Body of pancreas (tissue), 4 donors: Measurements from ENCODE around the gene MFRP. TPM values are rescaled to one million over a fixed set of nuclear protein-coding genes. Genes with fewer than 3 reads are reported as not detected.

Experiments
- ATAC-seq: fragments of 150-250 bp; one replicate; pipeline ENCODE4 v1.9.1; 2016
- DNase-seq, 4 donors: peaks; one replicate each; pipeline ENCODE4 v3.0.0-alpha.2; 2019
- H3K27ac ChIP-seq, 4 donors: fragments of 200-600 bp; sonication (generic); 1 replicate in 3 of 4; 2 replicates in 1 of 4; pipeline versions ENCODE4 v1.5.1 to v1.6.1; 2016 to 2019; ENCODE audit warnings: mild to moderate bottlenecking in 1 of 4, mixed read lengths in 1 of 4, moderate library complexity in 1 of 4
- H3K27me3 ChIP-seq, 2 donors: fragments of 200-600 bp; sonication (generic); one replicate each; pipeline ENCODE4 v1.6.0; 2016; ENCODE audit warnings: mild to moderate bottlenecking in 1 of 2
- H3K36me3 ChIP-seq, 2 donors: fragments of 200-600 bp; sonication (generic); replicated peaks in 1 of 2; 2 replicates each; pipeline ENCODE4 v1.5.1; 2016; ENCODE audit warnings: low read depth in 2 of 2; ENCODE audit not compliant: insufficient read depth in 1 of 2
- H3K4me1 ChIP-seq: fragments of 200-600 bp; sonication (generic); one replicate; pipeline ENCODE4 v1.6.0; 2016
- H3K4me3 ChIP-seq, 2 donors: fragments of 200-600 bp; sonication (generic); 1 replicate in 1 of 2; 2 replicates in 1 of 2; pipeline ENCODE4 v1.5.1; 2016 to 2019
- H3K9me3 ChIP-seq, 3 donors: fragments of 200-600 bp; sonication (generic); 1 replicate in 2 of 3; 2 replicates in 1 of 3; pipeline ENCODE4 v1.5.1; 2016
- POLR2A ChIP-seq, 3 donors: fragments of 450-650 bp; IDR thresholded peaks; one replicate each; pipeline ENCODE4 v1.6.1; 2016; ENCODE audit warnings: antibody characterized with exemption in 3 of 3, mild to moderate bottlenecking in 2 of 3
- WGBS, 2 donors: methylation state at CpG; one replicate each; pipeline ENCODE4 v1.1.5; 2017; 5-methylcytosine and 5-hydroxymethylcytosine counted together
- intact Hi-C: fragments of 100-400 bp; cut with DNase I; formaldehyde crosslinking; loops from one replicate; pipeline ENCODE4 v1.15.1; 2023
- total RNA-seq, 2 donors: library from RNA; depleted of rRNA; stranded (reverse); fragments of >200 nt; gene quantifications; one replicate each; pipeline ENCODE4 v1.1.0, GENCODE V29; 2016
- TF ChIP-seq, protein P1 (sequence below), 7 experiments: fragments of 450-650 bp in 4 of 7; fragments of 200-600 bp in 3 of 7; sonication (generic) in 3 of 7; IDR thresholded peaks; one replicate each; pipeline ENCODE4 v1.5.1; 2016 to 2019; ENCODE audit warnings: antibody characterized with exemption in 7 of 7

MFRP gene
- total RNA-seq, 2 donors from 2014 or later = 0.52 TPM; not detected in 1

DNA sequence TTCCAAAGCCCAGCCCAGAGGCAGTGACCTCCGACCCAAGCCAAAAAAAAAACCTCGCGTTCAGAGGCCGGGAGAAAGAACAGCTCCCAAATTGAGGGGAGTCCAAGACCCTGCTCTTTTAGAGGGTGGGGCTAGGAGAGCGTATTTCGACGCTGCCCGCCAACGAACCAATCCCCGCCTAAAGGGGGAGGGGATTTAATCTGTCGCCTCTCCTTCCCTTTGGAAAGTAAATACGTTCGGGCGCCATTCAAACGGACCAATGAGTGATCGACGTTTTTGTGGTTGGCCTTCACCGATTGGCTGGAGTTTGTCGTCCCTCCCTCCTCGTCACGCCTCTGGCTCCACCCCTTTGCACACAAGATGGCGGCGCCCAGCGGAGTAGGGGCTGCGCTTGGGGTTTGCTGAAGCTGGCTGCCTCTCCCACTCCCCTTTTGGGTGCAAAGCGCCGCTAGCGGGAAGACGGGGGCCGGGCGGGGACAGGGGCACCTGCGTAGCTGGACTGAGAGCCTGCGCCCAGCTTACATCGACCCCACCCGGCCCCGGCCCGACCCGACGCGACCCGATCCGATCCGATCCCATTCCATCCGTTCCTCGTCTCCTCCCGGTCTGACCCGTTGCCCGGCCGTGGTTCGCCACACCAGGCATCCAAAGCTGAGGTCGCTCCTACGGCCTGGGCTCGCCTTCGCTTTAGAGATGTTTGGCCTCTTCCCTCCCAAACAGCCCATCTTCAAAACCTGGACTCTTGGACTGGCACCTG lies 12.2 kb downstream of the MFRP start, which contains the start of gene RNF26:
Gene RNF26, plus strand, starts transcription at position 354 of the 757 bp plus-strand sequence. CDS start 596 bp downstream, outside the sequence.
- intact Hi-C loops = no loop called here
- DNase-seq (peak; percentile 96 to 98 (median 96)), ATAC-seq (peak; percentile 98)
- Histone ChIP-seq H3K4me1 (peaks cover 31% of the 10 kb centered on the region), H3K27ac (peak within 1 kb of the TSS; percentile 37 to 85 (median 75)), H3K27me3 (no peaks in the 10 kb centered on the region), H3K36me3 (no peaks in the 10 kb centered on the region), H3K9me3 (no peaks in the 10 kb centered on the region), H3K4me3 (peak within 1 kb of the TSS; percentile 65 to 97)
- peak; percentile 25 to 81 (median 80) for TF ChIP-seq POLR2A (IDR thresholded peaks at IDR 0.05)
- TF ChIP-seq, protein P1, sequence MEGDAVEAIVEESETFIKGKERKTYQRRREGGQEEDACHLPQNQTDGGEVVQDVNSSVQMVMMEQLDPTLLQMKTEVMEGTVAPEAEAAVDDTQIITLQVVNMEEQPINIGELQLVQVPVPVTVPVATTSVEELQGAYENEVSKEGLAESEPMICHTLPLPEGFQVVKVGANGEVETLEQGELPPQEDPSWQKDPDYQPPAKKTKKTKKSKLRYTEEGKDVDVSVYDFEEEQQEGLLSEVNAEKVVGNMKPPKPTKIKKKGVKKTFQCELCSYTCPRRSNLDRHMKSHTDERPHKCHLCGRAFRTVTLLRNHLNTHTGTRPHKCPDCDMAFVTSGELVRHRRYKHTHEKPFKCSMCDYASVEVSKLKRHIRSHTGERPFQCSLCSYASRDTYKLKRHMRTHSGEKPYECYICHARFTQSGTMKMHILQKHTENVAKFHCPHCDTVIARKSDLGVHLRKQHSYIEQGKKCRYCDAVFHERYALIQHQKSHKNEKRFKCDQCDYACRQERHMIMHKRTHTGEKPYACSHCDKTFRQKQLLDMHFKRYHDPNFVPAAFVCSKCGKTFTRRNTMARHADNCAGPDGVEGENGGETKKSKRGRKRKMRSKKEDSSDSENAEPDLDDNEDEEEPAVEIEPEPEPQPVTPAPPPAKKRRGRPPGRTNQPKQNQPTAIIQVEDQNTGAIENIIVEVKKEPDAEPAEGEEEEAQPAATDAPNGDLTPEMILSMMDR (IDR thresholded peaks at IDR 0.05) = peak in 1 of 7 experiments; percentile 2
- WGBS, 2 donors = 0 to 1% methylated on average over 39 to 54 of the region's 54 CpGs

DNA sequence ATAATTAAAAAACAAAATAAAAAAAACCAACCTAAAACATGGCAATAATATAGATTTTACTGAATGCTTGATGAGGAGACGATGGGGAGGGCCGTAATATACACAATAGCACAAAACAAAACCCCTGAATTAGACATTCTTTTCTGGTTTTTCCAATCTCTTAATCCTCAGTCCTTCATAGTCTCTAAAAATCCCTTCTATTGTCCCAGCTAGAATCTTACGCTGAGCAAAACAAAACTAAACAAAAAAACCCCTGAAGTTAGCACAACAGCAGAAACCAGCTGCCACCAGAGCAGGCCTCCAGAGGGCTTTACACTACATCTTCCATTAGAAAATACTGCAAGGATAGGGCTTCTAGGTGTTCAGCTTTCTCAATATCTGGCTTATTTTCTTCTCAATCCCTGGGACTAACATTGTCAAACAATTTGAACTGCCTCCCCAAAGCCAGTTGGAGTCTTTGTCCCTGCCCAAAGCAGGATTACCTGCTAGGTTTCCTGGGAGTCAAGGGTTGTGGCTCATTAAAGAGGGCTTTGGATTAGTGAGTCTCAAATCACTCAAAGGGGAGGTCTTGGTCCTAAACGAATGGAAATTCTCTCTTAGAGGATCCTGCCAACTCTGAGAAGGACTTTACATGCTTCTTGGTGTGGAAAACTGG lies 14.3 kb downstream of the MFRP start:
- TF ChIP-seq, protein P1 (IDR thresholded peaks at IDR 0.05) = no peak
- TF ChIP-seq POLR2A (IDR thresholded peaks at IDR 0.05) = no peak
- intact Hi-C loops = no loop called here
- H3K4me1 ChIP-seq = peaks cover 17% of the 10 kb centered on the region
- no peak for DNase-seq
- no peak overlapping the region for H3K27ac ChIP-seq
- H3K36me3 ChIP-seq = no peaks in the 10 kb centered on the region
- no peak overlapping the region for H3K4me3 ChIP-seq
- no peaks in the 10 kb centered on the region for H3K9me3 ChIP-seq
- ATAC-seq = no peak
- WGBS, 2 donors = 74 to 75% methylated on average over 4 of the region's 4 CpGs
- no peaks in the 10 kb centered on the region for H3K27me3 ChIP-seq

DNA sequence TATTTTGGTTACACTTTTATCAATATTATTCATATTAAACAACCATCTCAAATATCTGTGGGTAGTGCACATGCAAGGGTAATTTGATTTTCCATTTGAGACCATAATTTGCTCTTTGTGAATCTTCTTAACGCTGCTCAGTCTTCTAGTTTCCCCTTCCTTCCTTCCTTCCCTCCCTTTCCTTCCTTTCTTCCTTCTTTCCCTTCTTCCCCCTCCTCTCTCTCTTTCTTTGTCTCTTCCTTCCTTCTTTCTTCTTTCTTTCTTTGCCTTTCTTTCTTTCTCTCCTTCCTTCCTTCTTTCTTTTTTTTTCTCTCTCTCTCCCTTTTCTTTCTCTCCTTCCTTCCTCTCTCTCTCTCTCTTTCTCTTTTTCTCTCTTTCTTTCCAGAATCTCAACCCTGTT lies 16.3 kb downstream of the MFRP start:
- Histone ChIP-seq H3K27ac (no peak overlapping the region), H3K4me3 (no peak overlapping the region), H3K27me3 (no peaks in the 10 kb centered on the region), H3K9me3 (no peaks in the 10 kb centered on the region), H3K36me3 (no peaks in the 10 kb centered on the region), H3K4me1 (peaks cover 9% of the 10 kb centered on the region)
- no peak for DNase-seq
- WGBS, 2 donors = 37 to 40% methylated on average over 1 of the region's 1 CpG
- TF ChIP-seq POLR2A (IDR thresholded peaks at IDR 0.05) = no peak
- TF ChIP-seq, protein P1 (IDR thresholded peaks at IDR 0.05) = no peak
- no peak for ATAC-seq
- intact Hi-C loops = no loop called here

GRCh38 chr11:119329320-119329719 lies 17.2 kb downstream of the MFRP start:
- Histone ChIP-seq H3K4me1 (peaks cover 4% of the 10 kb centered on the region), H3K36me3 (no peaks in the 10 kb centered on the region), H3K9me3 (no peaks in the 10 kb centered on the region), H3K4me3 (no peak overlapping the region), H3K27me3 (no peaks in the 10 kb centered on the region), H3K27ac (no peak overlapping the region)
- 45 to 67% methylated on average over 2 of the region's 2 CpGs for WGBS, 2 donors
- intact Hi-C loops = no loop called here
- TF ChIP-seq, protein P1 (IDR thresholded peaks at IDR 0.05) = no peak
- TF ChIP-seq POLR2A (IDR thresholded peaks at IDR 0.05) = no peak
- ATAC-seq (no peak), DNase-seq (no peak)
